Activated naive CD8-positive, alpha-beta T cell treated with anti-CD3 and anti-CD28 coated beads, Interleukin-2, amount 50 U/mL, for 24 hours (primary cell): Measurements from ENCODE around the gene AGPAT3.

Experiments used
- ATAC-seq: fragments of 150-1000 bp; cut with Tn5 transposase; one replicate; pipeline ENCODE4 v1.10.0; 2021
- DNase-seq: peaks from one replicate; pipeline ENCODE4 v3.0.0; 2021
- H3K27ac Mint-ChIP-seq: one replicate; pipeline ENCODE4 v1.8.0; 2021; ENCODE audit warnings: mild to moderate bottlenecking, mixed read lengths
- H3K27me3 Mint-ChIP-seq: one replicate; pipeline ENCODE4 v1.8.0; 2021; ENCODE audit warnings: mixed read lengths
- H3K36me3 Mint-ChIP-seq: one replicate; pipeline ENCODE4 v1.8.0; 2021; ENCODE audit warnings: low read depth, mixed read lengths
- H3K4me1 Mint-ChIP-seq: one replicate; pipeline ENCODE4 v1.8.0; 2021; ENCODE audit warnings: mixed read lengths
- H3K4me3 Mint-ChIP-seq: one replicate; pipeline ENCODE4 v1.8.0; 2021; ENCODE audit warnings: mild to moderate bottlenecking, moderate library complexity, mixed read lengths
- H3K9me3 Mint-ChIP-seq: one replicate; pipeline ENCODE4 v1.8.0; 2021; ENCODE audit warnings: mixed read lengths

The AGPAT3 gene

DNA sequence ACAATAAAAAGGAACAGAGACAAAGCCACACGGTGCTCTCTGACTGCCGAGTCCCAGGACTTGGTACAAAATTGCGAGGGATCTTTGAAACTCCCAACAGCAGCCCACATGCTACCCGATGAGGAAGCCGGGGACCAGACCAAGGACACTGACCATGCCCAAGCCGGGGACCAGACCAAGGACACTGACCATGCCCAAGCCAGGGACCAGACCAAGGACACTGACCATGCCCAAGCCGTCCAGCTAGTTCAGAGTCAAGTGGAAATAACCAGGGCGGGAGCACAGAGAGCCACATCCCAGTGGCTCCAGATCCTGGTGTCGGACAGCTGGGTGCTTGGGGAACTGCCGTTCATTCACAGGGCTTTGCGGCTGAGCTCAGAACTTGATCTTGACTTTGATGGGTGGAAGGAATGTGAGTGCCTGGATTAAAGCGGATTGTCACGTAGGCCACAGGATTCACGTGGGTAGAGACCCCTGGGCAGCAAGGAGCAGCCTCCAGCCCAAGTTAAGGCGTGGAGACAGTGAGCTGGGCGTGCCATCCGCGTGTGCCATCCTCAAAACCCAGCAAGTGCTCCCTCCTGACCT, 130.6 kb downstream of the AGPAT3 start:
- H3K9me3 Mint-ChIP-seq: no peaks in the 10 kb centered on the region
- H3K4me1 Mint-ChIP-seq: no peaks in the 10 kb centered on the region
- H3K36me3 Mint-ChIP-seq: no peaks in the 10 kb centered on the region
- no peak overlapping the region for H3K4me3 Mint-ChIP-seq
- DNase-seq: no peak
- H3K27me3 Mint-ChIP-seq: peaks cover 1% of the 10 kb centered on the region
- no peak overlapping the region for H3K27ac Mint-ChIP-seq
- no peak for ATAC-seq

GRCh38 chr21:43997766-43998742, 133.0 kb downstream of the AGPAT3 start:
- Mint-ChIP-seq H3K36me3 (no peaks in the 10 kb centered on the region), H3K9me3 (no peaks in the 10 kb centered on the region), H3K27ac (no peak overlapping the region), H3K4me1 (no peaks in the 10 kb centered on the region), H3K27me3 (peaks cover 1% of the 10 kb centered on the region), H3K4me3 (no peak overlapping the region)
- no peak for ATAC-seq
- DNase-seq: no peak

- H3K27ac Mint-ChIP-seq: no peak overlapping the region
- no peak overlapping the region for H3K4me3 Mint-ChIP-seq
- H3K27me3 Mint-ChIP-seq: peaks cover 1% of the 10 kb centered on the region
- no peaks in the 10 kb centered on the region for H3K9me3 Mint-ChIP-seq
- no peaks in the 10 kb centered on the region for H3K4me1 Mint-ChIP-seq
- ATAC-seq (no peak), DNase-seq (no peak)
- no peaks in the 10 kb centered on the region for H3K36me3 Mint-ChIP-seq
Measured at GRCh38 chr21:44000360-44000759, 135.3 kb downstream of the AGPAT3 start.

GRCh38 chr21:44002511-44002910, 137.5 kb downstream of the AGPAT3 start:
- H3K27ac Mint-ChIP-seq: no peak overlapping the region

DNA sequence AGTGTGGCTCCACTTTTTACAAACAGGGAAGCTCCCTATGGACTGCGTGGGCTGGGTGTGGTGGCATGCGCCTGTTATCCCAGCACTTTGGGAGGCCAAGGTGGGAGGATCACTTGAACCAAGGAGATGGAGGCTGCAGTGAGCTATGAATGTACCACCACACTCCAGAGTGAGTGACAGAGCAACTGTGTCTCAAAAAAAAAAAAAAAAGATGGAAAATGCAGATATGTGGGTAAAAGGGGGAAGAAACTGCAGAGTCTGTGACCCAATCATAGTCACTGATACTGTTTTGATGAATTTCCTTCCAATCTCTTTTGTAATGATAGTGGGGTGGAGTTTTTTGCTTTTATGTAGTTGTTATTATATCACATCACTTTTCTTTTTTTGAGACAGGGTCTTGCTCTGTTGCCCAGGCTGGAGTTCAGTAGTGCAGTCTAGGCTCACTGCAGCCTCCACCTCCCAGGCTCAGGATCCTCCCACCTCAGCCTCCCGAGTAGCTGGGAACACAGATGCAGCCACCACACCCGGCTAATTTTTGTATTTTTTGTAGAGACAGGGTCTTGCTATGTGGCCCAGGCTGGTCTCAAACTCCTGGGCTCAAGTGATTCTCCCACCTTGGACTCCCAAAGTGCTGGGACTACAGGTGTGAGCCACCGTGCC, 138.4 kb downstream of the AGPAT3 start:
- H3K27ac Mint-ChIP-seq: no peak overlapping the region
- H3K27me3 Mint-ChIP-seq: no peaks in the 10 kb centered on the region
- DNase-seq: no peak
- no peaks in the 10 kb centered on the region for H3K9me3 Mint-ChIP-seq
- H3K36me3 Mint-ChIP-seq: no peaks in the 10 kb centered on the region
- no peak overlapping the region for H3K4me3 Mint-ChIP-seq
- H3K4me1 Mint-ChIP-seq: no peaks in the 10 kb centered on the region
- no peak for ATAC-seq

More at GRCh38 chr21:44002511-44002910, 137.5 kb downstream of the AGPAT3 start:
- DNase-seq (no peak), ATAC-seq (no peak)
- H3K36me3 Mint-ChIP-seq: no peaks in the 10 kb centered on the region
- no peak overlapping the region for H3K4me3 Mint-ChIP-seq
- H3K27me3 Mint-ChIP-seq: peaks cover 1% of the 10 kb centered on the region
- H3K4me1 Mint-ChIP-seq: no peaks in the 10 kb centered on the region
- H3K9me3 Mint-ChIP-seq: no peaks in the 10 kb centered on the region

- Mint-ChIP-seq H3K4me1 (peaks cover 2% of the 10 kb centered on the region), H3K27ac (no peak overlapping the region), H3K27me3 (no peaks in the 10 kb centered on the region), H3K36me3 (peaks cover under 1% of the 10 kb centered on the region), H3K4me3 (no peak overlapping the region), H3K9me3 (no peaks in the 10 kb centered on the region)
- ATAC-seq: no peak
- DNase-seq: no peak
Measured at GRCh38 chr21:44005071-44005470, 140.0 kb downstream of the AGPAT3 start.

DNA sequence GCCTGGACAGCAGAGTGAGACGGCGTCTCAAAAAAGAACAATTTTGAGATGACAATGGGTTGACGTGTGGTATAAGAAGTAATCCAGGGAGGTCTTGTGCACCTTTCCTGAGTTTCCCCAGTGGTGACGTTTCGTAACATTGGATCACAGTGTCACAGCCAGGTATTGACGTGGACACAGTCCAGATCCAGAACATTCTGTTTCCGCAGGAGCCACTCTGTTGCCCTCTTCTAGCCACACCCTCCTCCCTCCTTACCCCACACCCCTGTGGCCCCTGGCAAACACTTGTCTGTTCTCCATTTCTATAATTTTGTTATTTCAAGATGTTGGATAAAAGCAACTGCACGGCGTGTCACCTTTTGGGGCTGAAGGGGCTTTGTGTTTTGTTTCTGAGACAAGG, 140.6 kb downstream of the AGPAT3 start:
- Mint-ChIP-seq H3K4me3 (no peak overlapping the region), H3K9me3 (no peaks in the 10 kb centered on the region), H3K27ac (no peak overlapping the region), H3K27me3 (no peaks in the 10 kb centered on the region), H3K36me3 (peaks cover 2% of the 10 kb centered on the region), H3K4me1 (peaks cover 5% of the 10 kb centered on the region)
- ATAC-seq (no peak), DNase-seq (no peak)

DNA sequence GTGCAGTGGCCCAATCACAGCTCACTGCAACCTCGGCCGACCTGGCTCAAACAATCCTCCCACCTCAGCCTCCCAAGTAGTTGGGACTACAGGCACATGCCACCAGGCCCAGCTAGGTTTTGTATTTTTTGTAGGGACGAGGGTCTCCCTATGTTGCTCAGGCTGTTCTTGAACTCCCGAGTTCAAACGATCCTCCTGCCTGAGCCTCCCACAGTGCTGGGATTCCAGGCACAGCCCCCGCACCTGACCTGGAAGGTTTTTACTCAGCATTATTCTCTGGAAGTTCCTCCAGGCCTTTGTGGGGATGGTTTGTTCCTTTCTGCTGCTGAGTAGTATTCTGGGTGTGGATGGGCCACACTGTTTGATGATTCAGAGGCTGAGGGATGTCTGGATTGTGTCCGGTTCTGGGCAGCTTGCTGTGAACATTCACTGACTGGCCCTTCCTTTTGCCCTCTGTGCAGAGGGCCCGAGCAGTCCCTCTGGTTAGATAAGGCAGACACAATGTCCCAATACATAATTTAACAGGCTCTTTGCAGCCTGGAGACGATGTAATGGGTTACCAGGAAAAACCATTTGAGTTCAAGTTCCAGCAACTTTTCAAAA, 141.1 kb downstream of the AGPAT3 start:
- H3K4me3 Mint-ChIP-seq: no peak overlapping the region

GRCh38 chr21:44006656-44007055, 141.6 kb downstream of the AGPAT3 start:
- Mint-ChIP-seq H3K4me3 (no peak overlapping the region), H3K36me3 (peaks cover 2% of the 10 kb centered on the region), H3K9me3 (no peaks in the 10 kb centered on the region), H3K4me1 (peaks cover 14% of the 10 kb centered on the region), H3K27ac (no peak overlapping the region), H3K27me3 (no peaks in the 10 kb centered on the region)
- DNase-seq (no peak), ATAC-seq (no peak)

More for the DNA sequence above, 141.1 kb downstream of the AGPAT3 start:
- H3K36me3 Mint-ChIP-seq: peaks cover 2% of the 10 kb centered on the region
- no peak for DNase-seq
- no peak overlapping the region for H3K27ac Mint-ChIP-seq
- no peak for ATAC-seq
- H3K4me1 Mint-ChIP-seq: peaks cover 11% of the 10 kb centered on the region
- no peaks in the 10 kb centered on the region for H3K9me3 Mint-ChIP-seq
- no peaks in the 10 kb centered on the region for H3K27me3 Mint-ChIP-seq

- no peak for ATAC-seq
Measured at GRCh38 chr21:44010429-44010828, 145.4 kb downstream of the AGPAT3 start.

GRCh38 chr21:44011123-44011522, 146.1 kb downstream of the AGPAT3 start:
- Mint-ChIP-seq H3K36me3 (peaks cover 11% of the 10 kb centered on the region), H3K4me3 (peak overlapping the region; percentile 78), H3K4me1 (peaks cover 44% of the 10 kb centered on the region), H3K9me3 (no peaks in the 10 kb centered on the region), H3K27ac (peak overlapping the region; percentile 82), H3K27me3 (no peaks in the 10 kb centered on the region)
- ATAC-seq (no peak), DNase-seq (no peak)

More at GRCh38 chr21:44010429-44010828, 145.4 kb downstream of the AGPAT3 start:
- no peaks in the 10 kb centered on the region for H3K27me3 Mint-ChIP-seq
- DNase-seq: no peak
- peaks cover 37% of the 10 kb centered on the region for H3K4me1 Mint-ChIP-seq
- peak overlapping the region; percentile 78 for H3K4me3 Mint-ChIP-seq
- H3K27ac Mint-ChIP-seq: no peak overlapping the region
- no peaks in the 10 kb centered on the region for H3K9me3 Mint-ChIP-seq
- H3K36me3 Mint-ChIP-seq: peaks cover 9% of the 10 kb centered on the region

DNA sequence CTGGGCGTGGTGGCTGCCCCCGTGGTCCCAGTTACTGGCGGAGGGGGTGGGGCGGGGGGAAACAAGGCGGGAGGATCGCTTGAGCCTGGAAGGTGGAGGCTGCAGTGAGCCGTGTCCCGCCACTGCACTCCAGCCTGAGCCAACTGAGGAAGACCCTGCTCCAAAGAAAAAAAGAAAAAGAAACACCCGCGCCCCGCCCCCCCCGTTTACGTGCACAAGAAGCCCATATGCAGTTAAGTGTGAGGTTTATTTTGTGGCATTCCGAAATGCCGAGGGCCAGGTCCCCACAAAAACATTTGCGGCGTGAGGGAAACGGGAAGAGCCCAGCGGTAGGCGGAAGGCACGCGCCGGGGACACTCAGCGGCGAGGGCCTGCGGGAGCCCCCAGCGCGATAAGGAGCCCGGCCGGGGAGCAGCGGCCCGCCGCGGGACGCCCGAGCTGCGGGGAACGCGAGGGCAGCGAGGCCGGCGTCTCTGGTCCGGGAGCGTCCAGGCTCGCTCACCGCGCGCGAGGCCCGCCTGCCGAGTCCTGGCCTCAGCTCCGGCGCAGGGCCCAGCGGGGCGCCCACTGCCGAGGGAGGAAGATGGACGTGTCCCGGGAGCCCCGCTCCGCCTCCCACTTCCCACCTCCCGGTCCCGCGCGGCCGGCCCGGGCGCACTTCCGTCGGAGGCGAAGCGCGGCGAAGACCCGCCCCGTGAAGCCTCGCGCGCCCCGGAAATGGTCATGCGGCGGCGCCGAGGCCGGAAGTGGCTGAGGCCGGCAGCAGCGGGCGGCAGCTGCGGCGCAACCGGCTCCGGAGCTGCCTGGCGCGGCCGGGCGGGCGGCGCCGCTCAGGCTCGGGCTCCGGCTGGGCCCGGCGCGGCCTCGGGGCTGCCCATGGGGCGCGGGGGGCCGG, 146.8 kb downstream of the AGPAT3 start, which contains the start of gene TRAPPC10:
TSS of gene TRAPPC10 (plus strand) at position 731 of the 895 bp plus-strand sequence. CDS start 185 bp downstream, outside the sequence.
- DNase-seq (peak; percentile 87), ATAC-seq (peak; percentile 73)
- no peaks in the 10 kb centered on the region for H3K9me3 Mint-ChIP-seq
- peaks cover 11% of the 10 kb centered on the region for H3K36me3 Mint-ChIP-seq
- no peaks in the 10 kb centered on the region for H3K27me3 Mint-ChIP-seq
- peak within 1 kb of the TSS; percentile 94 for H3K27ac Mint-ChIP-seq
- H3K4me3 Mint-ChIP-seq: peak within 1 kb of the TSS; percentile 94
- peaks cover 50% of the 10 kb centered on the region for H3K4me1 Mint-ChIP-seq

DNA sequence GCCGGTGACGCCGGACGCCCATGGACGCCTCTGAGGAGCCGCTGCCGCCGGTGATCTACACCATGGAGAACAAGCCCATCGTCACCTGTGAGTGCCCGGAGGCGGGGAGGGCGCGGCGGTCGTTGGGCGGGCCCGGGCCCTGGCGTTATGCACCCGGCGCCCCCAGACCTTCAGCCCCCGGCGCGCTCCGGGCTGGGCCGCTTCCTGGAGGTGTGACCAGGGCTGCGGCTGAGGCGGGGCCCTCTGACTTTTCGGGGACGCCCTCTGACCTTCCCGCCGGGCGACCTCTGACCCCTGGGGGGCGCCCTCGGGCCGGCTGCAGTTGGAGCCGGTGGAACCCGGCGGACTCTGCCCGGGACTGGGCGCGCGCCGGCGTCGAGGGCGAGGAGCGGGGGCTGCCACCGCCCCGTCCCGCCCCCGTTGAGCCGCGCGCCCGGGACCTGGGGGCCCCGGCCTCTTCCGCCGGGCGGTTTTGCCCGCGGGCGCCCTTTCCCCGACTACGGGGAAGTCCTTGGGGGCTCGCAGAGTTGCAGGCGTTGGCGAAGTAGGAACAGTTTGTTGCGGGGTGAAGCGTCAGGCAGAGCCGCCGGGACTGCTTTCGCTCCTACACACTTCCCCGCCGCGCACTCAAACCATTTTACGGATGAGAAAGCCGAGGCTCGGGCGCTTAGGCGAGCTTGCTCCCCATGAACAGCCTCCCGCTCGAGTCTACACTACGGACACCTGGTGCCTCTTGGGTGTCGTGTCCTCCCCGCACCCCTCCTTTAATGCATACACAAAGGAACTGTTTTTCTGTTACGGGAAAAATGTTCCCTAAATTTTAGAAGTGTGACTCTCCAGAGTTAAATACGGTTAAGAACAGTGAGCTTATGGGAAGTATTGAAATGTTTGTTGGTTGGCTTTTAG, 147.7 kb downstream of the AGPAT3 start:
- Mint-ChIP-seq H3K27ac (peak overlapping the region; percentile 94), H3K9me3 (no peaks in the 10 kb centered on the region), H3K4me3 (peak overlapping the region; percentile 94), H3K4me1 (peaks cover 58% of the 10 kb centered on the region), H3K36me3 (peaks cover 16% of the 10 kb centered on the region), H3K27me3 (no peaks in the 10 kb centered on the region)
- ATAC-seq (peak; percentile 85), DNase-seq (peak; percentile 91)
